Stimulated activated naive CD8-positive, alpha-beta T cell treated with anti-CD3 and anti-CD28 coated beads, Interleukin-15, amount 100 ng/mL, for 72 hours (primary cell): Measurements from ENCODE around the gene SNX12.
A peak's percentile ranks its signal among the peaks of the same experiment; 100 is the strongest.
"Not testable (repeated sequence)": the region's sequence is repeated elsewhere in the genome, so short reads cannot be mapped to it uniquely, and the experiment has no call there.

Experiments
- ATAC-seq: fragments of 150-1000 bp; cut with Tn5 transposase; 2 replicates; pipeline ENCODE4 v1.10.0; 2021; ENCODE audit warnings: mild to moderate bottlenecking, moderate library complexity
- DNase-seq, 2 donors: peaks; one replicate each; pipeline ENCODE4 v3.0.0; 2021 to 2022
- H3K27ac Mint-ChIP-seq, 2 donors: one replicate each; pipeline ENCODE4 v1.8.0; 2022; ENCODE audit warnings: mild to moderate bottlenecking in 2 of 2, mixed read lengths in 2 of 2, moderate library complexity in 2 of 2
- H3K27me3 Mint-ChIP-seq: one replicate; pipeline ENCODE4 v1.8.0; 2022; ENCODE audit warnings: mixed read lengths
- H3K4me1 Mint-ChIP-seq: one replicate; pipeline ENCODE4 v1.8.0; 2022; ENCODE audit warnings: mild to moderate bottlenecking, mixed read lengths
- H3K4me3 Mint-ChIP-seq, 2 donors: one replicate each; pipeline ENCODE4 v1.8.0; 2022; ENCODE audit warnings: mild to moderate bottlenecking in 2 of 2, mixed read lengths in 2 of 2, moderate library complexity in 1 of 2
- H3K9me3 Mint-ChIP-seq, 2 donors: one replicate each; pipeline ENCODE4 v1.8.0; 2022; ENCODE audit warnings: mixed read lengths in 2 of 2

Gene SNX12

GRCh38 chrX:71057848-71058530 lies 10.1 kb downstream of the SNX12 start:
- no peak for ATAC-seq
- peak overlapping the region in 1 of 2 donors; percentile 89 for H3K27ac Mint-ChIP-seq
- H3K9me3 Mint-ChIP-seq: no peaks in the 10 kb centered on the region
- peak overlapping the region in 1 of 2 donors; percentile 24 for H3K4me3 Mint-ChIP-seq
- no peak for DNase-seq
- peaks cover 40% of the 10 kb centered on the region for H3K4me1 Mint-ChIP-seq
- H3K27me3 Mint-ChIP-seq: no peaks in the 10 kb centered on the region

DNA sequence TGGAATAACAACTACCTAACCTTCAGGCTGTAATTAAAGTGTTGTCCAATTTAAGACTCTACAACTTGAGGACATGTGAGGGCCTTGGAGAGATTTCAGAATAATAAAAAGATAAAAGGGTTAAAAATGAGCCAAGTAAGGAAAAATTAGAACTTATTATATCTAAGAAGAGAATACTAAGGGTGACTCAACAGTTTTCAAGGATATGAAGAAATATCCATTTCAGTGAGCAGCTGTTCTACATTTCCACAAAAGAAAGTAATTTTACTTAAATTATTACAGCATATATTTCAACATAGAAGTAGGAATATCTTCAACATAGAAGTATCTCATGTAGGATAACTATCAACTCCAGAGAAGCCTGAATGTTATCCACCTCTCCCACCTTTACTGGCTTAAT lies 11.3 kb downstream of the SNX12 start:
- Mint-ChIP-seq H3K4me1 (peaks cover 40% of the 10 kb centered on the region), H3K27ac (no peak overlapping the region), H3K4me3 (no peak overlapping the region), H3K9me3 (no peaks in the 10 kb centered on the region), H3K27me3 (no peaks in the 10 kb centered on the region)
- no peak for ATAC-seq
- no peak for DNase-seq

- H3K9me3 Mint-ChIP-seq: no peaks in the 10 kb centered on the region
- no peak for ATAC-seq
- H3K4me1 Mint-ChIP-seq: peaks cover 11% of the 10 kb centered on the region
- peak overlapping the region in 1 of 2 donors; percentile 37 for H3K4me3 Mint-ChIP-seq
- no peak for DNase-seq
- no peak overlapping the region for H3K27ac Mint-ChIP-seq
- no peaks in the 10 kb centered on the region for H3K27me3 Mint-ChIP-seq
Observed at GRCh38 chrX:71053217-71053621, 14.9 kb downstream of the SNX12 start.

GRCh38 chrX:71052721-71053120 lies 15.4 kb downstream of the SNX12 start:
- DNase-seq: no peak
- Mint-ChIP-seq H3K27ac (peak overlapping the region in 1 of 2 donors; percentile 78), H3K4me3 (no peak overlapping the region), H3K4me1 (peaks cover 6% of the 10 kb centered on the region), H3K27me3 (no peaks in the 10 kb centered on the region), H3K9me3 (no peaks in the 10 kb centered on the region)
- no peak for ATAC-seq

DNA sequence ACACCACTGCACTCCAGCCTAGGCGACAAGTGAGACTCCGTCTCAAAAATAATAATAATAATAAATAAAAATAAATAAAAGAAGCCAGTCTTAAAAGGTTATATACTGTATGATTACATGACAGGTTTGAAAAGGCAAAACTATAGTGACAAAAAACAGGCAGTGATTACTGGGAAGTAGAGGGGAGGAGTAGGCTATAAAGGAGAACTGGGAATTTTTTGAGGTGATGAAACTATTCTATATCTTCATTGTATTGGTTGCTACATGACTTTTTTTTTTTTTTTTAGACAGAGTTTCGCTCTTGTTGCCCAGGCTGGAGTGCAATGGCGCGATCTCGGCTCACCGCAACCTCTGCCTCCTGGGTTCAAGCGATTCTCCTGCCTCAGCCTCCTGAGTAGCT lies 20.2 kb downstream of the SNX12 start:
- H3K4me1 Mint-ChIP-seq, H3K27me3 Mint-ChIP-seq, DNase-seq, H3K4me3 Mint-ChIP-seq, H3K9me3 Mint-ChIP-seq, ATAC-seq, H3K27ac Mint-ChIP-seq: not testable (repeated sequence)

GRCh38 chrX:71017396-71017939 lies 50.7 kb downstream of the SNX12 start:
- Mint-ChIP-seq H3K9me3 (no peaks in the 10 kb centered on the region), H3K4me3 (no peak overlapping the region), H3K27me3 (no peaks in the 10 kb centered on the region), H3K27ac (peak overlapping the region in 1 of 2 donors; percentile 47), H3K4me1 (no peaks in the 10 kb centered on the region)
- ATAC-seq (no peak), DNase-seq (no peak)
